Astrocyte of the cerebellum (primary cell): ENCODE results near the gene USP25.

Experiments
- DNase-seq: peaks from one replicate; pipeline ENCODE4 v3.0.0-alpha.2; 2011; ENCODE audit warnings: low read depth
- H3K4me3 ChIP-seq: 2 replicates; pipeline ENCODE4 v1.5.1; 2011; ENCODE audit warnings: mild to moderate bottlenecking, low read depth, low read length, moderate library complexity
- CTCF ChIP-seq: IDR thresholded peaks from 2 replicates; pipeline ENCODE4 v1.5.1; 2012; ENCODE audit warnings: low read length, low read depth, moderate library complexity, mild to moderate bottlenecking; ENCODE audit errors: missing control alignments
- in situ Hi-C: cut with HindIII; loops from 2 replicates; pipeline ENCODE4 v1.10.0; 2017; ENCODE audit warnings: low sequenced_read_pairs

USP25 gene

GRCh38 chr21:15848634-15849560, 119.1 kb downstream of the USP25 start:
- in situ Hi-C loops = no loop called here
- no peak for DNase-seq
- no peak overlapping the region for H3K4me3 ChIP-seq
- no peak for TF ChIP-seq CTCF

GRCh38 chr21:15849927-15850326, 120.1 kb downstream of the USP25 start:
- DNase-seq = no peak
- in situ Hi-C loops = no loop called here

GRCh38 chr21:15850645-15851044, 120.9 kb downstream of the USP25 start:
- TF ChIP-seq CTCF = no peak
- in situ Hi-C loops = no loop called here
- DNase-seq = no peak
- H3K4me3 ChIP-seq = no peak overlapping the region

More at GRCh38 chr21:15849927-15850326, 120.1 kb downstream of the USP25 start:
- TF ChIP-seq CTCF = no peak
- no peak overlapping the region for H3K4me3 ChIP-seq

- no peak for TF ChIP-seq CTCF
- no peak for DNase-seq
- no peak overlapping the region for H3K4me3 ChIP-seq
- in situ Hi-C loops = no loop called here
Measured at GRCh38 chr21:15852146-15852545, 122.4 kb downstream of the USP25 start.

- no peak for DNase-seq
- H3K4me3 ChIP-seq = no peak overlapping the region
- in situ Hi-C loops = no loop called here
Measured at GRCh38 chr21:15853126-15853525, 123.3 kb downstream of the USP25 start.

GRCh38 chr21:15856813-15857212, 127.0 kb downstream of the USP25 start:
- in situ Hi-C loops = no loop called here
- no peak for TF ChIP-seq CTCF
- H3K4me3 ChIP-seq = no peak overlapping the region
- DNase-seq = no peak

More at GRCh38 chr21:15853126-15853525, 123.3 kb downstream of the USP25 start:
- no peak for TF ChIP-seq CTCF
